ENCODE measurements around the gene TRPM3.
A peak's percentile ranks its signal among the peaks of the same experiment; 100 is the strongest.

TRPM3 gene

GRCh38 chr9:70484232-70485130, 636.9 kb downstream of the TRPM3 start:
- H3K4me1 Mint-ChIP-seq = no peaks in the 10 kb centered on the region
- no peak overlapping the region for H3K4me3 Mint-ChIP-seq
- H3K27ac Mint-ChIP-seq = no peak overlapping the region
- H3K36me3 Mint-ChIP-seq = no peaks in the 10 kb centered on the region
- no peaks in the 10 kb centered on the region for H3K9me3 Mint-ChIP-seq
- no peak for DNase-seq (ENCODE audit: low spot score in 2 of 2)
- peak; percentile 53 for ATAC-seq

DNA sequence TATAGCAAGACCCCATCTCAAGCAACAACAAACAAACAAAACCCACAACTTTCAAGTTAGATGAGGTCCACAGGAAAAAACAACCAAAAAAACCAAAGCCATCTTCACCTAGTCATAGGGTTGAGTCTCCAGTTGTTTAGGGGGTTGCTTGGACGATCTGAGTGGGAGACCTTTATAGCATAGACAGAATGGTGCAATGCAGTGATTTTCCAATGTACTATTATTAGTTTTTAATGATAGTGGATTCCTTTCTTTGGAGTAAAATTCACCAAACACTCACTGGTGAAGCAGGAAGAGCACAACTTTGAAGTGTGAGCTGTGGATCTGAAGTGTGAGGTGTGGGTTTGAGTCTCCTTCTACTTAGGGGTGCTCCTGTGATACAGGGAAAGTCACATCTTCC, 640.0 kb downstream of the TRPM3 start:
- Mint-ChIP-seq H3K4me3 (no peak overlapping the region), H3K36me3 (no peaks in the 10 kb centered on the region), H3K9me3 (no peaks in the 10 kb centered on the region), H3K4me1 (no peaks in the 10 kb centered on the region), H3K27ac (no peak overlapping the region)
- DNase-seq (ENCODE audit: low spot score in 2 of 2) = no peak
- no peak for ATAC-seq

GRCh38 chr9:70480405-70480980, 640.9 kb downstream of the TRPM3 start:
- H3K36me3 Mint-ChIP-seq = no peaks in the 10 kb centered on the region
- H3K4me3 Mint-ChIP-seq = no peak overlapping the region
- no peaks in the 10 kb centered on the region for H3K9me3 Mint-ChIP-seq
- H3K4me1 Mint-ChIP-seq = no peaks in the 10 kb centered on the region
- ATAC-seq (no peak), DNase-seq (ENCODE audit: low spot score in 2 of 2) (no peak)
- no peak overlapping the region for H3K27ac Mint-ChIP-seq

DNA sequence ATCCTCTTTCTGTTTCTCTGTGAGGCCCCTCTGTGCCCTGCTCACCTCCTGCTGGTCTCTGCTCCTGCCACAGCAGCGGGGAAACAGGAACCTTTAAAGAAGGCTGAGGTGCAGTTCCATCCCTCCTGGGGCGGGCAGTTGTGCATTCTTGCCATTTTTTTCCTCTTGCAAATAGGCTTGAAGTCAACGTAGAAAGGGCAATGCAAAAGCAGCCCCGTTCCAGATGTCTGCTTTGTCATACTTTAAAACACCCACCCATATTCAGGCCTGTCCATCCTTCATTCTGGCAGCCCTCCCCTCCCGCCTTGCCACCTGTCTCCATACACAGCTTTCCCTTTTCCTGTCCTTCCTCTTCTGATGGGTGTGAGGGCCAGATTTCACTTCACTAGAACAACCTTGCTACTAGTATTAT, 641.5 kb downstream of the TRPM3 start:
- ATAC-seq = no peak
- no peak overlapping the region for H3K4me3 Mint-ChIP-seq
- no peaks in the 10 kb centered on the region for H3K36me3 Mint-ChIP-seq
- H3K9me3 Mint-ChIP-seq = no peaks in the 10 kb centered on the region
- no peaks in the 10 kb centered on the region for H3K4me1 Mint-ChIP-seq
- DNase-seq (ENCODE audit: low spot score in 2 of 2) = no peak
- no peak overlapping the region for H3K27ac Mint-ChIP-seq
